Measurements from ENCODE around the gene USP6NL.

GRCh38 chr10:11437391-11438142, 173.9 kb downstream of the USP6NL start:
- TF ChIP-seq CTCF (conservative IDR thresholded peaks at IDR 0.05; ENCODE audit: low read length) = no peak
- no peak for TF ChIP-seq EZH2phosphoT487 (IDR thresholded peaks at IDR 0.05; ENCODE audit: borderline replicate concordance)
